Large intestine (tissue), 3 donors: ENCODE data around the gene PEX7. TPM values are rescaled to one million over a fixed set of nuclear protein-coding genes. Genes with fewer than 3 reads are reported as not detected.
"Not testable (repeated sequence)": the region's sequence is repeated elsewhere in the genome, so short reads cannot be mapped to it uniquely, and the experiment has no call there.

ENCODE experiments used
- DNase-seq, 2 donors: peaks; one replicate each; pipeline versions ENCODE4 v3.0.0 to v3.0.0-alpha.2; 2013
- H3K27ac ChIP-seq: one replicate; pipeline ENCODE4 v1.5.1; 2013; ENCODE audit warnings: low read length
- H3K27me3 ChIP-seq: 2 replicates; pipeline ENCODE4 v1.6.1; 2013; ENCODE audit warnings: low read length; ENCODE audit not compliant: control insufficient read depth, insufficient read depth
- H3K36me3 ChIP-seq: 2 replicates; pipeline ENCODE4 v1.6.1; 2013; ENCODE audit warnings: low read length; ENCODE audit not compliant: control insufficient read depth, insufficient read depth
- H3K4me1 ChIP-seq: one replicate; pipeline ENCODE4 v1.6.1; 2013; ENCODE audit warnings: low read length; ENCODE audit not compliant: control insufficient read depth, insufficient read depth
- H3K4me3 ChIP-seq: one replicate; pipeline ENCODE4 v1.5.1; 2013; ENCODE audit warnings: low read length
- H3K9me3 ChIP-seq: one replicate; pipeline ENCODE4 v1.6.1; 2013; ENCODE audit warnings: mild to moderate bottlenecking, low read depth, low read length, moderate library complexity; ENCODE audit not compliant: control insufficient read depth
- WGBS: methylation state at CpG from one replicate; pipeline ENCODE4 v1.1.5; 2013; ENCODE audit warnings: low lambda C conversion rate; ENCODE audit not compliant: insufficient coverage; 5-methylcytosine and 5-hydroxymethylcytosine counted together
- polyA plus RNA-seq: library from polyadenylated mRNA; unstranded; fragments of 120-200 nt; gene quantifications from one replicate; pipeline ENCODE4 v1.2.1, GENCODE V29; 2013

PEX7 gene
- polyA plus RNA-seq, 1 donor, result 14.7 TPM

GRCh38 chr6:136809091-136809860 is 13.1 kb upstream of the PEX7 start:
- Histone ChIP-seq H3K27ac (no peak overlapping the region), H3K27me3 (no peaks in the 10 kb centered on the region), H3K36me3 (no peaks in the 10 kb centered on the region), H3K4me3 (no peak overlapping the region), H3K9me3 (no peaks in the 10 kb centered on the region), H3K4me1 (no peaks in the 10 kb centered on the region)
- no CpG with 5 or more reads among the region's 7 CpGs for WGBS
- DNase-seq, result no peak

GRCh38 chr6:136811272-136811671 is 11.1 kb upstream of the PEX7 start:
- no peaks in the 10 kb centered on the region for H3K27me3 ChIP-seq
- no peaks in the 10 kb centered on the region for H3K4me1 ChIP-seq
- no peak overlapping the region for H3K27ac ChIP-seq
- H3K36me3 ChIP-seq, result no peaks in the 10 kb centered on the region
- H3K4me3 ChIP-seq, result no peak overlapping the region
- H3K9me3 ChIP-seq, result no peaks in the 10 kb centered on the region
- no peak for DNase-seq

GRCh38 chr6:136812174-136812573 is 10.2 kb upstream of the PEX7 start:
- no CpG with 5 or more reads among the region's 2 CpGs for WGBS
- no peak for DNase-seq
- no peaks in the 10 kb centered on the region for H3K4me1 ChIP-seq
- H3K4me3 ChIP-seq, result no peak overlapping the region
- no peaks in the 10 kb centered on the region for H3K36me3 ChIP-seq
- H3K27me3 ChIP-seq, result no peaks in the 10 kb centered on the region
- no peaks in the 10 kb centered on the region for H3K9me3 ChIP-seq
- no peak overlapping the region for H3K27ac ChIP-seq

GRCh38 chr6:136815608-136816007 is 6.8 kb upstream of the PEX7 start:
- no CpG with 5 or more reads among the region's 1 CpG for WGBS
- not testable (repeated sequence) for H3K27ac ChIP-seq, H3K4me3 ChIP-seq, H3K9me3 ChIP-seq, DNase-seq, H3K27me3 ChIP-seq, H3K4me1 ChIP-seq, H3K36me3 ChIP-seq

DNA sequence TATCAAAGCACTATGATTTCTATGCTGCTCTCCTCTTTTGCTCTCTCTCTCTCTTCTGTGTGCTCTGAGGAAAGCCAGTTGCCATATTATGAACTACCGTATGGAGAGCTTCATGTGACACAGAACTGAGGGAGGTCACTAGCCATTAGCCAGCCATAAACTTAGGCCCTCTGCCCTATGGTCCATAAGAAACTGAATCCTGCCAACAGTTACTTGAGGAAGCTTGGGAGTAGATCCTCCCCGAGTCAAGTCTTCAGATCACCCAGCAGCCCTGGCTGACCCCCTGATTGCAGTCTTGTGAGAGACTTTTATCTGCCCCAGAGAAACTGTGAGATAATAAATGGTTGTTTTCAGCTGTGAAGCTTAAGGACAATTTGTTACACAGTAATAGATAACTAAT is 5.7 kb upstream of the PEX7 start:
- no peak overlapping the region for H3K4me3 ChIP-seq
- H3K27me3 ChIP-seq, result no peaks in the 10 kb centered on the region
- H3K36me3 ChIP-seq, result no peaks in the 10 kb centered on the region
- WGBS, result no CpG with 5 or more reads among the region's 2 CpGs
- H3K4me1 ChIP-seq, result no peaks in the 10 kb centered on the region
- H3K9me3 ChIP-seq, result no peaks in the 10 kb centered on the region
- H3K27ac ChIP-seq, result no peak overlapping the region
- peak in 1 of 2 donors; percentile 32 for DNase-seq

DNA sequence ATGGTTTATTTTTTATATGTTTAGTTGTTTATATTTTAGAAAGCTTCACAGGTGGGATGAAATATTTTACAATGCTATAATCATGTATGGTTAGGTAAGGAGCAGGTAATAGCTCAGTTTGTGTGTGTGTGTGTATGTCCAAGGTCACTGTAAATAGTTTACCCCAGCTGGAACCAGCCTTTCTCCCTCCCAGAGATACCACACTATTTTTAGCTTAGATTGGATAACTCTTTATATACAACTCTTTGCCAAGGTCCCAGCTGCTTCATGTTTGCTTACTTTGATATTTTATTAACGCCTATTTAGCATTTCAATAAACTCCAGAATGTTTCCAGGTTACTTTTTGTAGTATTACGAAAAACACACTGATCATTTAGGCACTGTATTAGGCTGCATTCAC is 1.8 kb upstream of the PEX7 start:
- Histone ChIP-seq H3K4me1 (no peaks in the 10 kb centered on the region), H3K36me3 (no peaks in the 10 kb centered on the region), H3K4me3 (no peak overlapping the region), H3K27me3 (no peaks in the 10 kb centered on the region), H3K9me3 (no peaks in the 10 kb centered on the region), H3K27ac (no peak overlapping the region)
- DNase-seq, result no peak
- WGBS, result no CpG with 5 or more reads among the region's 2 CpGs

GRCh38 chr6:136822046-136822375 is 381 bp upstream of the PEX7 start:
- WGBS, result no CpG with 5 or more reads among the region's 11 CpGs
- Histone ChIP-seq H3K27ac (peak overlapping the region; percentile 63), H3K27me3 (no peaks in the 10 kb centered on the region), H3K4me1 (no peaks in the 10 kb centered on the region), H3K4me3 (peak overlapping the region; percentile 62), H3K9me3 (no peaks in the 10 kb centered on the region), H3K36me3 (peaks cover 8% of the 10 kb centered on the region)
- DNase-seq, result peak in 1 of 2 donors; percentile 16

DNA sequence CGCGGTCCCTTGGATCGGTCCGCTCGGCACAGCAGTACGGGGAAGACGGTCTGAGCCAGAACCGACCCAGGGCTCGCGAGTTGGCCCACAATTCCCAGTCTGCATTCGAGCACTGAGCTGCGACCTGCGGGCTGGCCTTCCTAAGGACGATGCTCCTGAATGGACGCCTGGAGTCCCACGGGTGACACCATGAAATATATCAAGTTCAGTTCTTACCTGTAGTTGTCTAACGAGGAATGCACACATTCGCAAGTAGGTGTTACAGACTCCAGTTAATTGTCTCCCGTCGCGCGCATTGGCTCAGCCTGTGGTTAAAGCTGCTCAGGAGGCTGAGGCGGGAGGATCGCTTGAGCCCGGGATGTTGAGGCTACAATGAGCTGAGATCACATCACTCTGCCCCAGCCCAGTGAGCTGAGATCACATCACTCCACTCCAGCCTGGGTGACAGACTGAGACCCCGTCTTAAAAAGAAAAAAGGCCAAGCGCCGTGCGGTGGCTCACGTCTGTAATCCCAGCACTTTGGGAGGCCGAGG is 802 bp downstream of the PEX7 start:
- no CpG with 5 or more reads among the region's 31 CpGs for WGBS
- no peaks in the 10 kb centered on the region for H3K27me3 ChIP-seq
- no peak for DNase-seq
- H3K4me1 ChIP-seq, result no peaks in the 10 kb centered on the region
- H3K36me3 ChIP-seq, result peaks cover 12% of the 10 kb centered on the region
- peak overlapping the region; percentile 67 for H3K27ac ChIP-seq
- H3K9me3 ChIP-seq, result no peaks in the 10 kb centered on the region
- H3K4me3 ChIP-seq, result peak overlapping the region; percentile 62

GRCh38 chr6:136826216-136826615 is 3.8 kb downstream of the PEX7 start:
- no peak for DNase-seq
- WGBS, result no CpG with 5 or more reads among the region's 6 CpGs
- H3K27ac ChIP-seq, result no peak overlapping the region
- no peak overlapping the region for H3K4me3 ChIP-seq
- H3K4me1 ChIP-seq, result no peaks in the 10 kb centered on the region
- peaks cover 18% of the 10 kb centered on the region for H3K36me3 ChIP-seq
- no peaks in the 10 kb centered on the region for H3K27me3 ChIP-seq
- no peaks in the 10 kb centered on the region for H3K9me3 ChIP-seq

DNA sequence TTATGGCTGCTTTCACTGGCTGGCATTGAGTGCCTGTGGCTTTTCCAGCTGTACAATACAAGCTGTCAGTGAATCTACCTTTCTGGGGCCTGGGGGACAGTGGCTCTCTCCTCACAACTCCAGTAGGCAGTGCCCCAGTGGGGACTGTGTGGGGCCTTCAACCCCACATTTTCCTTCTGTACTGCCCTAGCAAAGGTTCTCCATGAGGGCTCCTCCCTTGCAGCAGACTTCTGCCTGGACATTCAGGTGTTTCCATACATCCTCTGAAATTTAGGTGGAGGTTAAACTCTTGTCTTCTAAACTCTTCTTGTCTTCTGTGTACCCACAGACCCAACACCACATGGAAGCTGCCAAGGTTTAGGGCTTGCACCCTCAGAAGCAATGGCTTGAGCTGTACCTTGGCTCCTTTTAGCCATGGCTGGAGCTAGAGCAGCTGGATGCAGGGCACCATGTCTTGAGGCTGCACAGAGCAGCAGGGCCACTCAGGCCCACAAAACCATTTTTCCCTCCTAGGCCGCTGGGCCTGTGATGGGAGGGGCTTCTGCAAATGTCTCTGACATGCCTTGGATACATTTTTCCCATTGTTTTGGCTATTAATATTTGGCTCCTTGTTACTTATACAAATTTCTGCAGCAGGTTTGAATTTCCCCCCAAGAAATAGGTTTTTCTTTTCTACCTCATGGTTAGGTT is 9.6 kb downstream of the PEX7 start:
- no CpG with 5 or more reads among the region's 1 CpG for WGBS
- DNase-seq, result no peak
- Histone ChIP-seq H3K27ac (no peak overlapping the region), H3K36me3 (peaks cover 21% of the 10 kb centered on the region), H3K9me3 (peaks cover 7% of the 10 kb centered on the region), H3K27me3 (no peaks in the 10 kb centered on the region), H3K4me1 (no peaks in the 10 kb centered on the region), H3K4me3 (no peak overlapping the region)
